Stomach (tissue), 4 donors: ENCODE results near the gene NDUFA6.

ENCODE experiments used
- POLR2A ChIP-seq, 4 donors: fragments of 450-650 bp; IDR thresholded peaks; one replicate each; pipeline ENCODE4 v1.6.1; 2016; ENCODE audit warnings: antibody characterized with exemption in 4 of 4, control low read depth in 2 of 4, mild to moderate bottlenecking in 1 of 4, moderate library complexity in 1 of 4
- TF ChIP-seq, protein P1 (sequence below), 7 experiments: fragments of 450-650 bp in 4 of 7; fragments of 200-600 bp in 3 of 7; sonication (generic) in 3 of 7; IDR thresholded peaks; one replicate each; pipeline ENCODE4 v1.5.1; 2016 to 2019; ENCODE audit warnings: antibody characterized with exemption in 7 of 7, control low read depth in 2 of 7, mild to moderate bottlenecking in 1 of 7

- TF ChIP-seq, protein P1, sequence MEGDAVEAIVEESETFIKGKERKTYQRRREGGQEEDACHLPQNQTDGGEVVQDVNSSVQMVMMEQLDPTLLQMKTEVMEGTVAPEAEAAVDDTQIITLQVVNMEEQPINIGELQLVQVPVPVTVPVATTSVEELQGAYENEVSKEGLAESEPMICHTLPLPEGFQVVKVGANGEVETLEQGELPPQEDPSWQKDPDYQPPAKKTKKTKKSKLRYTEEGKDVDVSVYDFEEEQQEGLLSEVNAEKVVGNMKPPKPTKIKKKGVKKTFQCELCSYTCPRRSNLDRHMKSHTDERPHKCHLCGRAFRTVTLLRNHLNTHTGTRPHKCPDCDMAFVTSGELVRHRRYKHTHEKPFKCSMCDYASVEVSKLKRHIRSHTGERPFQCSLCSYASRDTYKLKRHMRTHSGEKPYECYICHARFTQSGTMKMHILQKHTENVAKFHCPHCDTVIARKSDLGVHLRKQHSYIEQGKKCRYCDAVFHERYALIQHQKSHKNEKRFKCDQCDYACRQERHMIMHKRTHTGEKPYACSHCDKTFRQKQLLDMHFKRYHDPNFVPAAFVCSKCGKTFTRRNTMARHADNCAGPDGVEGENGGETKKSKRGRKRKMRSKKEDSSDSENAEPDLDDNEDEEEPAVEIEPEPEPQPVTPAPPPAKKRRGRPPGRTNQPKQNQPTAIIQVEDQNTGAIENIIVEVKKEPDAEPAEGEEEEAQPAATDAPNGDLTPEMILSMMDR (IDR thresholded peaks at IDR 0.05) = no peak
- no peak for TF ChIP-seq POLR2A (IDR thresholded peaks at IDR 0.05)
Observed at GRCh38 chr22:42061041-42061440, 29.5 kb downstream of the NDUFA6 start.
